ENCODE data around the gene NT5C.
"Not testable (repeated sequence)": the region's sequence is repeated elsewhere in the genome, so short reads cannot be mapped to it uniquely, and the experiment has no call there.

NT5C gene

DNA sequence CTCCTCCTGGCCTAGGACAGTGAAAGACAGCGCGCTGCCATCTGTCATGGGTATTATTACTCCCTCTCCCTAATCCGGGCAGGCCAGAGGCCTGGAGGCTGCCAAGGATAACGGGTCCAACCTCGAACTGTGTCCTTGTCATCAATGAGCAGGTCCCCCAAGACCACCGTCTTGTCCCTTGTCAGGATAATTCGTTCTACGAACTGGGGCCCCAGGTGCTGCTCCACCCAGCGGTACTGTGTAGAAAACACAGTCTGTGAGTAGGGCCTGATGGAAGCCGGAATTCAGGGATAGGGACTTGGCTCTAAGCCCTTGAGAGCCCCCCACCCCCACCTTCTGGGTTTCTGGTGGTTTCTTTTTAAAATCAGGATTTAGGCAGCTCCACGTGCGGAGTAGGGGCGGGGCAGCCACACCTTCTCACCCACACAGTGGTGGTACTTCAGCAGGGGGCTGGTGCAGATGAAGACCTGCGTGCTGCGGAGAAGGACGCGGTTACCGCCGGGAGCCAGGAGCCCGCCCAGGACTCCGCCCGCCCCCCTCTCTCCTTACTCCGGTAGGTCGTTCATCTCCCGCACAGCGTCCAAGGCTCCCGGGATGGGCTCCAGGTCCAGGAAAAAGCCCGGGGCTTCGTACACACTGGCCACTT, 787 bp downstream of the NT5C start:
- Histone ChIP-seq H3K9me3 (ENCODE audit: severe bottlenecking) (no peaks in the 10 kb centered on the region), H3K27ac (ENCODE audit: poor library complexity, severe bottlenecking) (peak overlapping the region; percentile 87), H3K36me3 (ENCODE audit: low read depth) (peaks cover 33% of the 10 kb centered on the region), H3K27me3 (ENCODE audit: insufficient read depth, poor library complexity, severe bottlenecking) (no peaks in the 10 kb centered on the region), H3K4me1 (ENCODE audit: insufficient read depth, poor library complexity, severe bottlenecking) (peaks cover 13% of the 10 kb centered on the region), H3K4me3 (ENCODE audit: severe bottlenecking) (peak overlapping the region; percentile 62)
- TF ChIP-seq, protein P1, sequence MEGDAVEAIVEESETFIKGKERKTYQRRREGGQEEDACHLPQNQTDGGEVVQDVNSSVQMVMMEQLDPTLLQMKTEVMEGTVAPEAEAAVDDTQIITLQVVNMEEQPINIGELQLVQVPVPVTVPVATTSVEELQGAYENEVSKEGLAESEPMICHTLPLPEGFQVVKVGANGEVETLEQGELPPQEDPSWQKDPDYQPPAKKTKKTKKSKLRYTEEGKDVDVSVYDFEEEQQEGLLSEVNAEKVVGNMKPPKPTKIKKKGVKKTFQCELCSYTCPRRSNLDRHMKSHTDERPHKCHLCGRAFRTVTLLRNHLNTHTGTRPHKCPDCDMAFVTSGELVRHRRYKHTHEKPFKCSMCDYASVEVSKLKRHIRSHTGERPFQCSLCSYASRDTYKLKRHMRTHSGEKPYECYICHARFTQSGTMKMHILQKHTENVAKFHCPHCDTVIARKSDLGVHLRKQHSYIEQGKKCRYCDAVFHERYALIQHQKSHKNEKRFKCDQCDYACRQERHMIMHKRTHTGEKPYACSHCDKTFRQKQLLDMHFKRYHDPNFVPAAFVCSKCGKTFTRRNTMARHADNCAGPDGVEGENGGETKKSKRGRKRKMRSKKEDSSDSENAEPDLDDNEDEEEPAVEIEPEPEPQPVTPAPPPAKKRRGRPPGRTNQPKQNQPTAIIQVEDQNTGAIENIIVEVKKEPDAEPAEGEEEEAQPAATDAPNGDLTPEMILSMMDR (IDR thresholded peaks at IDR 0.05; ENCODE audit: poor library complexity, severe bottlenecking), result peak; percentile 59
- DNase-seq (ENCODE audit: low spot score) (no peak), ATAC-seq (ENCODE audit: low read depth) (peak; percentile 50)

DNA sequence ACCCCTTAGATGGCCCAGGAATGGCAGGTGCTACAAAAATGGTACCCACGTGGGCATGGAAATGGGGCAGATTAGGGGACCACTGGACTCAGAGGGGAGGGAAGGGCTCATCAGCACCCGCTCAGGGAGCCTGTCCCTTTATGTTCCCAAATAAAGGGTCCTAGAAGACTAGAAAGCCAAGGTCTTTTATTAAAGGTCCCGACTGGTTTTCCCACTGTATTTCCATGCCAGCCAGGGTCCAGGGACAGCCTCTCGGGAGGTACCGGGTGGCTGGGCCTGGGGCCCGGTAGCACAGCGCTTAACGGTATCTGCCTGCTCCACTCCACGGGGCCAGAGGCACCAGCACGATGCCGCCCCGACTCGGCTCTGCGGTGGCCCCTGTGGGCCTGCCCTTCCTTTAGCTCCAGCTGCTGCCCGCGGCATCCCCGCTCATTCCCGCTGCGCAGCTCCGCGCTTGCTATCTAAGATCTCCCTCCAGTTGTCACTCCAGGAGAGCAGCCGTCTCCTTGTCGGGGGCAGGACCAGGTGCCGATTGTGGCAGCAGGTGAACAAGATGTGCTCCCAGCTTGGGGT, 1.4 kb downstream of the NT5C start:
- TF ChIP-seq, protein P1 (IDR thresholded peaks at IDR 0.05; ENCODE audit: poor library complexity, severe bottlenecking), result no peak
- no peak for DNase-seq (ENCODE audit: low spot score)
- Histone ChIP-seq H3K4me3 (ENCODE audit: severe bottlenecking) (peak overlapping the region; percentile 62), H3K27me3 (ENCODE audit: insufficient read depth, poor library complexity, severe bottlenecking) (no peaks in the 10 kb centered on the region), H3K4me1 (ENCODE audit: insufficient read depth, poor library complexity, severe bottlenecking) (peaks cover 18% of the 10 kb centered on the region), H3K27ac (ENCODE audit: poor library complexity, severe bottlenecking) (peak overlapping the region; percentile 87), H3K9me3 (ENCODE audit: severe bottlenecking) (no peaks in the 10 kb centered on the region), H3K36me3 (ENCODE audit: low read depth) (peaks cover 27% of the 10 kb centered on the region)
- no peak for ATAC-seq (ENCODE audit: low read depth)

- Histone ChIP-seq H3K27me3 (ENCODE audit: insufficient read depth, poor library complexity, severe bottlenecking) (no peaks in the 10 kb centered on the region), H3K27ac (ENCODE audit: poor library complexity, severe bottlenecking) (peak overlapping the region; percentile 87), H3K4me1 (ENCODE audit: insufficient read depth, poor library complexity, severe bottlenecking) (peaks cover 23% of the 10 kb centered on the region), H3K4me3 (ENCODE audit: severe bottlenecking) (no peak overlapping the region), H3K36me3 (ENCODE audit: low read depth) (peaks cover 21% of the 10 kb centered on the region), H3K9me3 (ENCODE audit: severe bottlenecking) (no peaks in the 10 kb centered on the region)
- TF ChIP-seq, protein P1 (IDR thresholded peaks at IDR 0.05; ENCODE audit: poor library complexity, severe bottlenecking), result no peak
- ATAC-seq (ENCODE audit: low read depth), result no peak
- DNase-seq (ENCODE audit: low spot score), result no peak
These were observed 2.0 kb downstream of the NT5C start for GRCh38 chr17:75129576-75129975.

DNA sequence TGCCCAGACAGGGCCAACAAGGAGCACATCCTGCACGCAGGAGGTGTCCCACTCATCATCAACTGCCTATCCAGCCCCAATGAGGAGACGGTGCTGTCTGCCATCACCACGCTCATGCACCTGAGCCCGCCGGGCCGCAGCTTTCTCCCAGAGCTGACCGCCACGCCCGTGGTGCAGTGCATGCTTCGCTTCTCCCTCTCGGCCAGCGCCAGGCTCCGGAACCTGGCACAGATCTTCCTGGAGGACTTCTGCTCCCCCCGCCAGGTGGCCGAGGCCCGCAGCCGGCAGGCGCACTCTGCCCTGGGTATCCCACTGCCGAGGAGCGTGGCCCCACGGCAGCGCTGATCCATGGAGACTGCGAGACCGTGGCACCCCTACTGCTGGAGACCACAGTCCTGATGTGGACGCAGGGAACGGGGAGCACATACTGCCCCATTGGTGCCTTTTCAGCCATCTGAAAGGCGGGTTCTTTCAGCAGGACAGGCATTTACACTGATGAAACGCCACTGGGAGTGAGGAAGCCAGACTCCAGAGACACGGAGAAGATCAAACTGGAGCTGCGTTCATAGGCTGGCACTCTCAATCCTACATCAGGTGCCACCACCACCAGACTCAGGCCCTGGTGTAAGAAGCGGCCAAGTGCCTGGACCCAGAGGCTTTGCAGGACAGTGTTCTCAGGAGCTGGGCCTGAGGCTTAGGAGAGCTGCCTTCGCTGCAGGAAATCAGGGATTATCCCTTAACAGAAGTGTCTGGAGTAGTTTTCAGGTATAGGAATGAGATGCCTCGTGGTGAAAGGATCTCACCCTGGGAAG, 2.6 kb downstream of the NT5C start:
- ATAC-seq (ENCODE audit: low read depth), result no peak
- H3K27me3 ChIP-seq (ENCODE audit: insufficient read depth, poor library complexity, severe bottlenecking), result no peaks in the 10 kb centered on the region
- peaks cover 28% of the 10 kb centered on the region for H3K4me1 ChIP-seq (ENCODE audit: insufficient read depth, poor library complexity, severe bottlenecking)
- no peak for DNase-seq (ENCODE audit: low spot score)
- H3K36me3 ChIP-seq (ENCODE audit: low read depth), result peaks cover 21% of the 10 kb centered on the region
- H3K9me3 ChIP-seq (ENCODE audit: severe bottlenecking), result no peaks in the 10 kb centered on the region
- H3K27ac ChIP-seq (ENCODE audit: poor library complexity, severe bottlenecking), result peak overlapping the region; percentile 87
- H3K4me3 ChIP-seq (ENCODE audit: severe bottlenecking), result no peak overlapping the region
- TF ChIP-seq, protein P1 (IDR thresholded peaks at IDR 0.05; ENCODE audit: poor library complexity, severe bottlenecking), result no peak

- H3K9me3 ChIP-seq (ENCODE audit: severe bottlenecking); H3K4me3 ChIP-seq (ENCODE audit: severe bottlenecking); DNase-seq (ENCODE audit: low spot score); H3K27me3 ChIP-seq (ENCODE audit: insufficient read depth, poor library complexity, severe bottlenecking); ATAC-seq (ENCODE audit: low read depth): not testable (repeated sequence)
- Histone ChIP-seq H3K36me3 (ENCODE audit: low read depth) (peaks cover 21% of the 10 kb centered on the region), H3K4me1 (ENCODE audit: insufficient read depth, poor library complexity, severe bottlenecking) (peaks cover 33% of the 10 kb centered on the region), H3K27ac (ENCODE audit: poor library complexity, severe bottlenecking) (peak overlapping the region; percentile 87)
These were observed 3.6 kb downstream of the NT5C start for GRCh38 chr17:75127936-75128335.
